AG10803 (cell line): ENCODE measurements around the gene EDDM3A.
A peak's percentile ranks its signal among the peaks of the same experiment; 100 is the strongest.
"Not testable (repeated sequence)": the region's sequence is repeated elsewhere in the genome, so short reads cannot be mapped to it uniquely, and the experiment has no call there.

Source experiments
- DNase-seq: peaks from one replicate; pipeline ENCODE4 v3.0.0; 2010; ENCODE audit warnings: low read depth
- H3K4me3 ChIP-seq: 2 replicates; pipeline ENCODE4 v1.5.1; 2011; ENCODE audit warnings: mild to moderate bottlenecking, low read length, control low read depth
- TF ChIP-seq, protein P1 (sequence below): conservative IDR thresholded peaks from 2 replicates; pipeline ENCODE4 v1.5.1; 2011; ENCODE audit warnings: mild to moderate bottlenecking, low read length, control low read depth, inconsistent platforms

The EDDM3A gene, protein sequence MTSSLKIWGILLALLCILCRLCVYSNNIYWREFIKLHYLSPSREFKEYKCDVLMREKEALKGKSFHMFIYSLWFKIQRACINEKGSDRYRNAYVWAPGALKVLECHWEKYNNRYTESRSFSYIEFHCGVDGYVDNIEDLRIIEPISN

DNA sequence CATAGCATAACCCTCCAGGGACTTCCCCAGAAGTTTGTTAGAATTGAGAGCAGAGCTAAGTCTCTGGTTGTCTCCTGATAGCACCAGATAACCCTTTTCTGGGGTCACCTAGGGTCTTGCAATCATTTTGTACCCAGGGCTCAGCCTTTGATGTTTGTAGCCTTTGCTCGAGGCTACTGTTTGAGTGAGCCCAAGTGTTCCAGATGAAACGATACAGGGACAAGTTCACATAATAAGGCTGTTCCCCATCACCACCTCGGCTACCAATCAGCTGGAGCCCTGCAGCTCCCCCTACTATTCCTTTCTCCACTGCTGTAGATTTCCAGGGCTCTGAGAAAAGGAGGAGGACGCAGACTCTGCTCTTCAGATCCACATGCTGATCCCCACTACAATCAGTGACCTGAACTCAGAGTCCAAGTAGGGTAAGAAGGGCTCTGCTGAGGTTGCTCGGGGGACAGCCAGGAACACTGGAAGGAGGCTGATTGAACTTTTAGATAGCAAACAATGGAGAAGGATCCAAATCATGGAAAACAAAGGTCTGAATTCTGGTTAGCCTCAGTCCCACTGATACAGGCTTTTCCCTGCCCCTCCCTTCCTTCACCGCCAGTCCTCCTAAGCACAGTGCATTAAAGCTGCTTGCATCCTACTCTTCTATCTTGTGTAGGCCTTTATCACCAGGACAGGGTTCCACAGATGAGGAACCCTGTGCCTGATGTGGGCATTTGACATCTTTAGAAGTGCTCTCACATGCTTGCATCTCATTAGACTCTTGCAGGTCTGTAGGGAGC is at the start of gene EDDM3A:
TSS of gene EDDM3A (plus strand) at position 317 of the 788 bp plus-strand sequence. CDS start 1,694 bp downstream, outside the sequence.
- TF ChIP-seq, protein P1, sequence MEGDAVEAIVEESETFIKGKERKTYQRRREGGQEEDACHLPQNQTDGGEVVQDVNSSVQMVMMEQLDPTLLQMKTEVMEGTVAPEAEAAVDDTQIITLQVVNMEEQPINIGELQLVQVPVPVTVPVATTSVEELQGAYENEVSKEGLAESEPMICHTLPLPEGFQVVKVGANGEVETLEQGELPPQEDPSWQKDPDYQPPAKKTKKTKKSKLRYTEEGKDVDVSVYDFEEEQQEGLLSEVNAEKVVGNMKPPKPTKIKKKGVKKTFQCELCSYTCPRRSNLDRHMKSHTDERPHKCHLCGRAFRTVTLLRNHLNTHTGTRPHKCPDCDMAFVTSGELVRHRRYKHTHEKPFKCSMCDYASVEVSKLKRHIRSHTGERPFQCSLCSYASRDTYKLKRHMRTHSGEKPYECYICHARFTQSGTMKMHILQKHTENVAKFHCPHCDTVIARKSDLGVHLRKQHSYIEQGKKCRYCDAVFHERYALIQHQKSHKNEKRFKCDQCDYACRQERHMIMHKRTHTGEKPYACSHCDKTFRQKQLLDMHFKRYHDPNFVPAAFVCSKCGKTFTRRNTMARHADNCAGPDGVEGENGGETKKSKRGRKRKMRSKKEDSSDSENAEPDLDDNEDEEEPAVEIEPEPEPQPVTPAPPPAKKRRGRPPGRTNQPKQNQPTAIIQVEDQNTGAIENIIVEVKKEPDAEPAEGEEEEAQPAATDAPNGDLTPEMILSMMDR, result no peak
- no peak within 1 kb of the TSS for H3K4me3 ChIP-seq
- DNase-seq, result no peak

DNA sequence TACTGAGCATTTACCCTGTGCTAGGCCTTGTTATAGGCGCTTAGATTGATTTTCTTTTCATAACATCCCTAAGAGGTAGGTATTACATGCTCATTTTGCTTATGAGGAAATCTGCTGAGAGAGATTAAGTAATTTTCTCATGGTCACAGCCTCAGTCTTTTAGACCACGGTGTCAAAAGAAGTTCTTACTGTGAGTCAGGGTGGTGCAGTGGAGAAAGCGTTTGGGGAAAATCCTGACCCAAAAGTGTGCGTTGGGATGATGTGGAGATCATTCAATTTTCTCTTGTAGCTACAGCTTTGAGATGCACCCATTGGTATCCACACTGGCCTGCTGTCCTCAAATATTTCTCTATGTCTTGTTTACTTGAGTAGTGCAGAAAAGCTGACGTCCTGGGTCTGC is 48.9 kb upstream of the EDDM3A start:
- no peak overlapping the region for H3K4me3 ChIP-seq
- TF ChIP-seq, protein P1, result no peak
- no peak for DNase-seq

DNA sequence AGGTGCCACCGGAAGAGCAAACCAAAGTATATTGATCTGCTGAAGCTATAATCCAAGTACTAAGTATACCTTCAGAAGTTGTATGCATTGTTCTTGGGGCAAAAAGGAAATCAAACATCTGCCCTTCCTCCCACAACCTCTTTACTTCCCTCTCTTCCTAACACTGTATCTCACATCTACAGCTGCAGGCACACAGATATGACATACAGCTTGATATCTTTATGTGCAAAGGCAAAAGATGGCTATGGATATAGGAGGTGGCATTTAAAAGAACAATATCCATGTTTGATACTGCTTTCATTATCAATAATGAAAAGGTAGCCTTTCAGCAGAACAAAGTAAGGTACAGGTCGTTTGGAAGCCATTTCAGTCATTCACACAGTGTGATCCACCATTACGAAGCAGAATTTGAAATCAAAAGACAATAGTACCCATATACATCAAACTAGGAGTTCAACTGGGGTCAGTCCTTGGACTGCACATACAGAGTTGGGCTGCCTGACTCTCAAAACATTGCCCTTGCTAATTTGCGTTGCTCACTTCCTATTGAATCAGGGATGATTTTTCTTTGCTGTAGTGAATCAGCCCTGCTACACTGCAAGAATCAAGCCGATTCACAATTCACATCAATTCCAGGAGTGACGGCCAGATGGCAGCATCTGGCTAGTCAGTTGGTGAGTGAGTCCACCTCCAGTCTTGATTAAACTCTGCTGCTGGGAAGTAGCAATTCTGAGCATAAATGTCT is 48.2 kb upstream of the EDDM3A start:
- TF ChIP-seq, protein P1, result peak; percentile 78
- no peak overlapping the region for H3K4me3 ChIP-seq
- DNase-seq, result peak; percentile 58

DNA sequence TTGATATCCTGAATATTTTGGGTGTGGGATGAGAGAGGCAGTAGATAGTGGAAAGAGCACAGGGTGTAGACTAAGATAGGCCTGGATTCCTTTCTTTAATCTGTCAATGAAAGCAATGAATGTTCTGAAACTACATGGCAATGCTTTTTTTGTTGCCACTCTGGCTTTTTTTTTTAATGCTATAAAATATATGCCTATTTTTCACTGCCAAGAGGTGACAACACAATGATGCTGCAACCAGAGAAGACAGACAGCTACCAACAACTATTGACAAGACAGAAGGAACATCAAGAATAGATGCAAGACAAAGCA is 47.7 kb upstream of the EDDM3A start:
- no peak overlapping the region for H3K4me3 ChIP-seq
- no peak for DNase-seq
- TF ChIP-seq, protein P1, result no peak

DNA sequence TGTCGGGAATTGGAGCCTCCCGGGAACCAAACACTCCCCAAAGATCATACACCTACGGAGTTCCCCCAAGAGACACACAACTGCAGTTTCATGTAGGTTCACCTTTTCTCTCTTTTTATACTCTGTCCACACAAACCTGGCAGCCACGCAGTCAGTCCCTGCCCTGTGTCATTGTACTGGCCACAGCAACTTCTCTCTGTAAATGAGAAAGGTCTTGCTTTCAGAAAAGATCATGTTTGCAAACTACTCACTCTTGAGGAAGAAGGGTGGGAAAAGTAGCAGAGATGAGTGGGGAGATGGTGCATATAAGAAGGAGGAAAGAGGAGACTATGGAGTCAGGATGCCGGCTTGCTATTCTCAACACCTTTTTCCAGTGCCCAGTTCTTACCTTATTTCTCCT is 46.8 kb upstream of the EDDM3A start:
- DNase-seq, result no peak
- TF ChIP-seq, protein P1, result no peak
- no peak overlapping the region for H3K4me3 ChIP-seq

DNA sequence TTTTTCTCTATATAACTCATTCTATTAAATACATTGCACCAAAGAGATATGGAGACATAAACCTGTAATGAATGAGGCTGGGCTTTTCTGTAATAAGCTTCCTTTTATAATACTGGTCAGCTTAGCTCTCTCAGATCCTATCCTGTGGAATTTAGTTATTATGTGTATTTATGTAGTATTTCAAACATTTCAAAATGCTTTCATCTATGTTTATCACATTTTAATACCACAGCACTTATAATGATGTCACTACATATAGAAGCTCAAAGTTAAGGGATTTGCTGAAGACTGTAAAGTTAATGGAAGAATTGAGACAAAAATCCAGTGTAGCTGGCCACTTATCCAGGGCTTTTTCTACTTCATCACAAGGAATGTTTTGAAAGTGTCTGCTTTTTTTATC is 45.8 kb upstream of the EDDM3A start:
- no peak for DNase-seq
- H3K4me3 ChIP-seq, result no peak overlapping the region
- TF ChIP-seq, protein P1, result no peak

DNA sequence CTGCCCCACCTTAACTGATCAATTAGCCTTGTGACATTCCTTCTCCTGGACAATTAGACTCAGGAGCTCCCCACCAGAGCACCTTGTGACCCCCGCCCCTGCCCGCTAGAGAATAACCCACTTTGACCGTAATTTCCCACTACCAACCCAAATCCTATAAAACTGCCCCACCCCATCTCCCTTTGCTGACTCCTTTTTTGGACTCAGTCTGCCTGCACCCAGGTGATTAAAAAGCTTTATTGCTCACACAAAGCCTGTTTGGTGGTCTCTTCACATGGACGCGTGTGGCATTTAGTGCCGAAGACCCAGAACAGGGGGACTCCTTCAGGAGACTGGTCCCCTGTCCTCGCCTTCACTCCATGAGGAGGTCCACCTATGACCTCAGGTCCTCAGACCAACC is 44.7 kb upstream of the EDDM3A start:
- not testable (repeated sequence) for DNase-seq, H3K4me3 ChIP-seq
